ENCODE data around the gene TRIL.
A peak's percentile ranks its signal among the peaks of the same experiment; 100 is the strongest.

TRIL gene

GRCh38 chr7:28941633-28942032 lies 16.5 kb downstream of the TRIL start:
- no peak for DNase-seq (ENCODE audit: low read depth in 1 of 2, low spot score in 1 of 2)

- no peak for DNase-seq (ENCODE audit: low read depth in 1 of 2, low spot score in 1 of 2)
These were observed 17.3 kb downstream of the TRIL start for GRCh38 chr7:28940741-28941384.

- DNase-seq (ENCODE audit: low read depth in 1 of 2, low spot score in 1 of 2), result no peak
These were observed 18.1 kb downstream of the TRIL start for GRCh38 chr7:28939844-28940544.

GRCh38 chr7:28939367-28939766 lies 18.8 kb downstream of the TRIL start:
- DNase-seq (ENCODE audit: low read depth in 1 of 2, low spot score in 1 of 2), result no peak

GRCh38 chr7:28937619-28938018 lies 20.5 kb downstream of the TRIL start:
- DNase-seq (ENCODE audit: low read depth in 1 of 2, low spot score in 1 of 2), result no peak

GRCh38 chr7:28937103-28937502 lies 21.0 kb downstream of the TRIL start:
- no peak for DNase-seq (ENCODE audit: low read depth in 1 of 2, low spot score in 1 of 2)

GRCh38 chr7:28933846-28934320 lies 24.2 kb downstream of the TRIL start:
- DNase-seq (ENCODE audit: low read depth in 1 of 2, low spot score in 1 of 2), result no peak

- no peak for DNase-seq (ENCODE audit: low read depth in 1 of 2, low spot score in 1 of 2)
These were observed 26.6 kb downstream of the TRIL start for GRCh38 chr7:28931565-28931964.

GRCh38 chr7:28926871-28927597 lies 31.1 kb downstream of the TRIL start:
- DNase-seq (ENCODE audit: low read depth in 1 of 2, low spot score in 1 of 2), result peak in 1 of 2 donors; percentile 4

GRCh38 chr7:28922624-28923331 lies 35.4 kb downstream of the TRIL start:
- peak; percentile 23 to 36 for DNase-seq (ENCODE audit: low read depth in 1 of 2, low spot score in 1 of 2)

- peak in 1 of 2 donors; percentile 6 for DNase-seq (ENCODE audit: low read depth in 1 of 2, low spot score in 1 of 2)
These were observed 36.3 kb downstream of the TRIL start for GRCh38 chr7:28921822-28922221.

- no peak for DNase-seq (ENCODE audit: low read depth in 1 of 2, low spot score in 1 of 2)
These were observed 37.7 kb downstream of the TRIL start for GRCh38 chr7:28920424-28920823.

GRCh38 chr7:28919510-28919909 lies 38.6 kb downstream of the TRIL start:
- DNase-seq (ENCODE audit: low read depth in 1 of 2, low spot score in 1 of 2), result no peak

GRCh38 chr7:28908775-28909174 lies 49.4 kb downstream of the TRIL start:
- no peak for DNase-seq (ENCODE audit: low read depth in 1 of 2, low spot score in 1 of 2)

GRCh38 chr7:28905464-28905863 lies 52.7 kb downstream of the TRIL start:
- DNase-seq (ENCODE audit: low read depth in 1 of 2, low spot score in 1 of 2), result no peak

GRCh38 chr7:28904578-28905048 lies 53.5 kb downstream of the TRIL start:
- no peak for DNase-seq (ENCODE audit: low read depth in 1 of 2, low spot score in 1 of 2)

- no peak for DNase-seq (ENCODE audit: low read depth in 1 of 2, low spot score in 1 of 2)
These were observed 54.2 kb downstream of the TRIL start for GRCh38 chr7:28903730-28904577.
